ENCODE results near the gene SH3RF3. TPM values are rescaled to one million over a fixed set of nuclear protein-coding genes. Genes with fewer than 3 reads are reported as not detected.

Gene SH3RF3
- total RNA-seq, 3 donors from 2014 or later (not counting 1 experiment from before 2014, with no cell fraction given): 0.23 to 0.61 (median 0.34) TPM

DNA sequence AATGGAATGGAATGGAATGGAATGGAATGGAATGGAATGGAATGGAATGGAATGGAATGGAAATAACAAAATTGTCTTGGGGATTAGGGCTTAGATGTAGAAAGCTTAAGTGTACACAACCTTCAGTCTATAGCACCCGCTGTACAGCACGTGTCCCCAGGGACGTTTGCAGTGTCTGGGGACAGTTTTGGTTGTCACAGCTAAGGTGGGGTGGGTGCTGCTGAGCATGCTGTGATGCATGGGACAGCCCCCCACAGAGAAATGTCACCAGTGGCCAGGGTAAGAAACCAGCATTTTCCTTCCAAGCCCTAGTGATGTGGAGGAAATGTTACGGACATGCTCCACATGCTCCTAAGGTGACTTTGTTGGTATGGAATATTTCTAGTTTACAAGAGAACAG is 70.8 kb downstream of the SH3RF3 start:
- no peaks in the 10 kb centered on the region for H3K36me3 Mint-ChIP-seq
- H3K27ac Mint-ChIP-seq: no peak overlapping the region
- Histone ChIP-seq H3K9me3 (ENCODE audit: control insufficient read depth, insufficient read depth, low read length) (no peaks in the 10 kb centered on the region), H3K4me1 (ENCODE audit: control insufficient read depth, insufficient read depth, low read length) (no peaks in the 10 kb centered on the region), H3K4me3 (ENCODE audit: low read length) (no peak overlapping the region), H3K36me3 (ENCODE audit: control insufficient read depth, insufficient read depth, low read length) (no peaks in the 10 kb centered on the region), H3K27me3 (ENCODE audit: control insufficient read depth, insufficient read depth, low read length) (no peaks in the 10 kb centered on the region), H3K27ac (ENCODE audit: low read length) (no peak overlapping the region)
- WGBS (ENCODE audit: insufficient coverage): 96% methylated on average over 4 of the region's 4 CpGs
- no peaks in the 10 kb centered on the region for H3K9me3 Mint-ChIP-seq
- peaks cover 12 to 15% of the 10 kb centered on the region in 2 donors for H3K4me1 Mint-ChIP-seq
- ATAC-seq: no peak
- TF ChIP-seq, protein P1, sequence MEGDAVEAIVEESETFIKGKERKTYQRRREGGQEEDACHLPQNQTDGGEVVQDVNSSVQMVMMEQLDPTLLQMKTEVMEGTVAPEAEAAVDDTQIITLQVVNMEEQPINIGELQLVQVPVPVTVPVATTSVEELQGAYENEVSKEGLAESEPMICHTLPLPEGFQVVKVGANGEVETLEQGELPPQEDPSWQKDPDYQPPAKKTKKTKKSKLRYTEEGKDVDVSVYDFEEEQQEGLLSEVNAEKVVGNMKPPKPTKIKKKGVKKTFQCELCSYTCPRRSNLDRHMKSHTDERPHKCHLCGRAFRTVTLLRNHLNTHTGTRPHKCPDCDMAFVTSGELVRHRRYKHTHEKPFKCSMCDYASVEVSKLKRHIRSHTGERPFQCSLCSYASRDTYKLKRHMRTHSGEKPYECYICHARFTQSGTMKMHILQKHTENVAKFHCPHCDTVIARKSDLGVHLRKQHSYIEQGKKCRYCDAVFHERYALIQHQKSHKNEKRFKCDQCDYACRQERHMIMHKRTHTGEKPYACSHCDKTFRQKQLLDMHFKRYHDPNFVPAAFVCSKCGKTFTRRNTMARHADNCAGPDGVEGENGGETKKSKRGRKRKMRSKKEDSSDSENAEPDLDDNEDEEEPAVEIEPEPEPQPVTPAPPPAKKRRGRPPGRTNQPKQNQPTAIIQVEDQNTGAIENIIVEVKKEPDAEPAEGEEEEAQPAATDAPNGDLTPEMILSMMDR (IDR thresholded peaks at IDR 0.05): no peak
- no peak for DNase-seq
- intact Hi-C loops (cut with micrococcal nuclease): no loop called here
- H3K4me3 Mint-ChIP-seq: no peak overlapping the region
- H3K27me3 Mint-ChIP-seq (ENCODE audit: low read depth in 2 of 2): peaks cover 11 to 14% of the 10 kb centered on the region in 2 donors

DNA sequence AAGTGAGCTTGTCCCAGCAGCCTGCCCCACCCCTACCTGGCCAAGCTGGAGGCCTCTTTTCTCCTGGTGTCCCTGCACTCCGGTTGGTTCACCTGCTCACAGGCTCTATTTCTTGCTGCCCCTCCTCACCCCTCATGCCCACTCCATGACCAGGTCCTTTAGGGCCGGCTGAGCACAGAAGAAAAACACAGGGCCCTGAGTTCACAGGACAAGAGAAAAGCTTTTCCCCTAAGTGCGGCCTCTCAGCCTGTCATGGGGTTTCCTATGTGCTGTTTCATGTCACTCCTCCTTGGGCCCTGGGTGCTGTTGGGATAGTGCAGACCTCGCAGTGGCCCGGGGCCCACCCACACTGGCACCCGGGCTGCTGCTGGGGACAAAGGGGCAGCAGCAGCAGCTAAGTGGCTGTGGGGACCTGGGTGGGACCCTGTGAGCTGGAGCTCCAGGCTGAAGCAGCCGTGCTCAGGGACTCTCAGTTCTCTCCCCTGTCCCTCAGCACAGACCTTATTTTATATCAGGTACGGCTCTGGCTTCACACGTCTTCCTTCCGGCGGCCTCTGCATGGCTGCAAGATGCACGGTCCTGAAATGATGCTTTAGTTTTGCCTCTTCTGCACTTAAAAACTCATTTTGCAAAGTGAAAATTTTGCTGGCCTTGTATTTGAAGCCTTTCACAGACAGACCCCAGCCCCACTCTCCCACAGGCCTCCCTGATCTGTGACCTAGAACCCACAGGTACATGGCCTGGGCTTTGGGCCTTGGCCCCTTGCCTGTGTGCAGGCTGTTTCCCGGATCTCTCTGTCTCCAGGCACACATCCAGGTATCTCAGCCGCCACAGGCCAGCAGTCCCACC is 71.8 kb downstream of the SH3RF3 start:
- Histone ChIP-seq H3K36me3 (ENCODE audit: control insufficient read depth, insufficient read depth, low read length) (no peaks in the 10 kb centered on the region), H3K4me3 (ENCODE audit: low read length) (no peak overlapping the region), H3K9me3 (ENCODE audit: control insufficient read depth, insufficient read depth, low read length) (no peaks in the 10 kb centered on the region), H3K27ac (ENCODE audit: low read length) (no peak overlapping the region), H3K27me3 (ENCODE audit: control insufficient read depth, insufficient read depth, low read length) (no peaks in the 10 kb centered on the region), H3K4me1 (ENCODE audit: control insufficient read depth, insufficient read depth, low read length) (peaks cover 6% of the 10 kb centered on the region)
- Mint-ChIP-seq H3K4me3 (no peak overlapping the region), H3K9me3 (no peaks in the 10 kb centered on the region), H3K36me3 (no peaks in the 10 kb centered on the region), H3K27ac (no peak overlapping the region), H3K27me3 (ENCODE audit: low read depth in 2 of 2) (peaks cover 11% of the 10 kb centered on the region in 2 donors), H3K4me1 (peaks cover 18 to 20% of the 10 kb centered on the region in 2 donors)
- intact Hi-C loops (cut with micrococcal nuclease): no loop called here
- WGBS (ENCODE audit: insufficient coverage): 92% methylated on average over 14 of the region's 14 CpGs
- TF ChIP-seq, protein P1 (IDR thresholded peaks at IDR 0.05): no peak
- ATAC-seq (no peak), DNase-seq (no peak)

DNA sequence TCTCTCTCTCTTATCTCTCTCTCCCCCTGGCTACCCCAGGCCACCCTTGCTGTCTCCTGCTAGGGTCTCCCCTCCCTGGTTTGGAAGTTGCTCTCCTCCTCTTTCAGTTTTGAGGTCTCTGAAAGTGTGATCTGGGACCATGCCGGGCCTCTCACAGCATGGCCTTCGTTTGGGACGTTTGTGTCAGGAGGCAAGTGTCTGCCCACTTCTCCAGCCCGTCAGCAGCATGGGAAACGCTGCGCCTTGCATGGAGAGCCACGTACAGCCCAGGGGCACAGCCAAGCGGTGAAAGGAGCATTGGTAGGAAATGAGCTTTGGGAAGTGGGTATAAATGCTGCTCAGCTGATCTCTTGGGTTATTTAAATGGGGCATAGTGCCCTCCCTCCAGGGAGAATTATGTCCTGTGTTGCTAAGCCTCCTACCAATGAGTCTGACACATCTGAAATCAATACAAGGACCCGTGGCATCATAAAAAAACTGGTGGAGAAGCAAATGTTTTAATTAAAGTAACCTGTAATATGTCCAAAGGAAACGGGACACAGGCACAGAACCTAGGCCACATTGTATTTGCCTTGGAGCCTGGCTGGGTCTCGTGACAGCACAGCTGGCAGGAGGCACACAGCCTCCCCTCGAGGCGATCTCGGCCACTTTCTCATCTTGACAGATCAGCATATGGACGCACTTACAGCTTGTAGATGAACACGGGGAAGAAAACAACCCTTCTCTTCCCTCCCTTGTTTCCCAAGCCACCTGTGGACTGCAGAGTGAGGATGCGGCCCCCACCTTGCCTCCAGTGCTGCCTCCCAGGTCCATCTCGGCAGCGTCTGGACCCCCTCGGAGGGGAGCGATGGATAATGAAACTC is 72.7 kb downstream of the SH3RF3 start:
- no peak overlapping the region for H3K4me3 Mint-ChIP-seq
- H3K36me3 Mint-ChIP-seq: no peaks in the 10 kb centered on the region
- Histone ChIP-seq H3K27ac (ENCODE audit: low read length) (no peak overlapping the region), H3K4me3 (ENCODE audit: low read length) (no peak overlapping the region), H3K4me1 (ENCODE audit: control insufficient read depth, insufficient read depth, low read length) (peaks cover 6% of the 10 kb centered on the region), H3K27me3 (ENCODE audit: control insufficient read depth, insufficient read depth, low read length) (no peaks in the 10 kb centered on the region), H3K36me3 (ENCODE audit: control insufficient read depth, insufficient read depth, low read length) (no peaks in the 10 kb centered on the region), H3K9me3 (ENCODE audit: control insufficient read depth, insufficient read depth, low read length) (no peaks in the 10 kb centered on the region)
- intact Hi-C loops (cut with micrococcal nuclease): no loop called here
- WGBS (ENCODE audit: insufficient coverage): 90% methylated on average over 21 of the region's 21 CpGs
- H3K27ac Mint-ChIP-seq: no peak overlapping the region
- TF ChIP-seq, protein P1 (IDR thresholded peaks at IDR 0.05): no peak
- peaks cover 21 to 25% of the 10 kb centered on the region in 2 donors for H3K4me1 Mint-ChIP-seq
- H3K9me3 Mint-ChIP-seq: no peaks in the 10 kb centered on the region
- no peak for DNase-seq
- peaks cover 11% of the 10 kb centered on the region in 2 donors for H3K27me3 Mint-ChIP-seq (ENCODE audit: low read depth in 2 of 2)
- no peak for ATAC-seq
